Measurements from ENCODE around the gene EFCAB6.

The EFCAB6 gene

GRCh38 chr22:43823911-43824665, 12.0 kb upstream of the EFCAB6 start:
- DNase-seq: no peak
- H3K36me3 ChIP-seq (ENCODE audit: control insufficient read depth, insufficient read depth, low read length): no peaks in the 10 kb centered on the region
- no peak overlapping the region for H3K4me3 ChIP-seq (ENCODE audit: insufficient read depth, low read depth, low read length, poor library complexity, severe bottlenecking)
- H3K27me3 ChIP-seq (replicated peaks; ENCODE audit: control insufficient read depth, insufficient read depth, low read length, poor library complexity, severe bottlenecking): peaks cover 3% of the 10 kb centered on the region
- no peak overlapping the region for H3K27ac ChIP-seq (ENCODE audit: insufficient read depth, low read length, poor library complexity, severe bottlenecking)
- H3K4me1 ChIP-seq (ENCODE audit: control insufficient read depth, insufficient read depth, low read length, poor library complexity, severe bottlenecking): no peaks in the 10 kb centered on the region
- no peaks in the 10 kb centered on the region for H3K9me3 ChIP-seq (ENCODE audit: control insufficient read depth, low read length)

- Histone ChIP-seq H3K27ac (ENCODE audit: insufficient read depth, low read length, poor library complexity, severe bottlenecking) (no peak overlapping the region), H3K4me1 (ENCODE audit: control insufficient read depth, insufficient read depth, low read length, poor library complexity, severe bottlenecking) (no peaks in the 10 kb centered on the region), H3K36me3 (ENCODE audit: control insufficient read depth, insufficient read depth, low read length) (no peaks in the 10 kb centered on the region), H3K9me3 (ENCODE audit: control insufficient read depth, low read length) (no peaks in the 10 kb centered on the region), H3K27me3 (replicated peaks; ENCODE audit: control insufficient read depth, insufficient read depth, low read length, poor library complexity, severe bottlenecking) (peaks cover 3% of the 10 kb centered on the region), H3K4me3 (ENCODE audit: insufficient read depth, low read depth, low read length, poor library complexity, severe bottlenecking) (no peak overlapping the region)
- no peak for DNase-seq
Observed at GRCh38 chr22:43823353-43823908, 11.3 kb upstream of the EFCAB6 start.

GRCh38 chr22:43821606-43822425, 9.7 kb upstream of the EFCAB6 start:
- H3K4me1 ChIP-seq (ENCODE audit: control insufficient read depth, insufficient read depth, low read length, poor library complexity, severe bottlenecking): no peaks in the 10 kb centered on the region
- H3K36me3 ChIP-seq (ENCODE audit: control insufficient read depth, insufficient read depth, low read length): no peaks in the 10 kb centered on the region
- H3K9me3 ChIP-seq (ENCODE audit: control insufficient read depth, low read length): no peaks in the 10 kb centered on the region
- peaks cover 3% of the 10 kb centered on the region for H3K27me3 ChIP-seq (replicated peaks; ENCODE audit: control insufficient read depth, insufficient read depth, low read length, poor library complexity, severe bottlenecking)
- DNase-seq: no peak
- no peak overlapping the region for H3K4me3 ChIP-seq (ENCODE audit: insufficient read depth, low read depth, low read length, poor library complexity, severe bottlenecking)
- H3K27ac ChIP-seq (ENCODE audit: insufficient read depth, low read length, poor library complexity, severe bottlenecking): no peak overlapping the region

GRCh38 chr22:43820651-43821305, 8.7 kb upstream of the EFCAB6 start:
- DNase-seq: no peak
- H3K9me3 ChIP-seq (ENCODE audit: control insufficient read depth, low read length): no peaks in the 10 kb centered on the region
- H3K36me3 ChIP-seq (ENCODE audit: control insufficient read depth, insufficient read depth, low read length): no peaks in the 10 kb centered on the region
- H3K4me1 ChIP-seq (ENCODE audit: control insufficient read depth, insufficient read depth, low read length, poor library complexity, severe bottlenecking): no peaks in the 10 kb centered on the region
- no peak overlapping the region for H3K4me3 ChIP-seq (ENCODE audit: insufficient read depth, low read depth, low read length, poor library complexity, severe bottlenecking)
- no peak overlapping the region for H3K27ac ChIP-seq (ENCODE audit: insufficient read depth, low read length, poor library complexity, severe bottlenecking)
- H3K27me3 ChIP-seq (replicated peaks; ENCODE audit: control insufficient read depth, insufficient read depth, low read length, poor library complexity, severe bottlenecking): peaks cover 3% of the 10 kb centered on the region

GRCh38 chr22:43819931-43820640, 8.0 kb upstream of the EFCAB6 start:
- peaks cover 3% of the 10 kb centered on the region for H3K27me3 ChIP-seq (replicated peaks; ENCODE audit: control insufficient read depth, insufficient read depth, low read length, poor library complexity, severe bottlenecking)
- H3K27ac ChIP-seq (ENCODE audit: insufficient read depth, low read length, poor library complexity, severe bottlenecking): no peak overlapping the region
- no peak overlapping the region for H3K4me3 ChIP-seq (ENCODE audit: insufficient read depth, low read depth, low read length, poor library complexity, severe bottlenecking)
- H3K4me1 ChIP-seq (ENCODE audit: control insufficient read depth, insufficient read depth, low read length, poor library complexity, severe bottlenecking): no peaks in the 10 kb centered on the region
- no peaks in the 10 kb centered on the region for H3K36me3 ChIP-seq (ENCODE audit: control insufficient read depth, insufficient read depth, low read length)
- H3K9me3 ChIP-seq (ENCODE audit: control insufficient read depth, low read length): no peaks in the 10 kb centered on the region
- DNase-seq: no peak

GRCh38 chr22:43819421-43819921, 7.4 kb upstream of the EFCAB6 start:
- Histone ChIP-seq H3K27me3 (replicated peaks; ENCODE audit: control insufficient read depth, insufficient read depth, low read length, poor library complexity, severe bottlenecking) (peaks cover 3% of the 10 kb centered on the region), H3K9me3 (ENCODE audit: control insufficient read depth, low read length) (no peaks in the 10 kb centered on the region)
- DNase-seq: no peak

GRCh38 chr22:43818981-43819380, 6.9 kb upstream of the EFCAB6 start:
- no peak overlapping the region for H3K27ac ChIP-seq (ENCODE audit: insufficient read depth, low read length, poor library complexity, severe bottlenecking)
- no peaks in the 10 kb centered on the region for H3K36me3 ChIP-seq (ENCODE audit: control insufficient read depth, insufficient read depth, low read length)
- H3K4me3 ChIP-seq (ENCODE audit: insufficient read depth, low read depth, low read length, poor library complexity, severe bottlenecking): no peak overlapping the region
- H3K27me3 ChIP-seq (replicated peaks; ENCODE audit: control insufficient read depth, insufficient read depth, low read length, poor library complexity, severe bottlenecking): peaks cover 3% of the 10 kb centered on the region
- H3K9me3 ChIP-seq (ENCODE audit: control insufficient read depth, low read length): no peaks in the 10 kb centered on the region
- no peaks in the 10 kb centered on the region for H3K4me1 ChIP-seq (ENCODE audit: control insufficient read depth, insufficient read depth, low read length, poor library complexity, severe bottlenecking)
- no peak for DNase-seq

More at GRCh38 chr22:43819421-43819921, 7.4 kb upstream of the EFCAB6 start:
- Histone ChIP-seq H3K36me3 (ENCODE audit: control insufficient read depth, insufficient read depth, low read length) (no peaks in the 10 kb centered on the region), H3K4me1 (ENCODE audit: control insufficient read depth, insufficient read depth, low read length, poor library complexity, severe bottlenecking) (no peaks in the 10 kb centered on the region), H3K27ac (ENCODE audit: insufficient read depth, low read length, poor library complexity, severe bottlenecking) (no peak overlapping the region), H3K4me3 (ENCODE audit: insufficient read depth, low read depth, low read length, poor library complexity, severe bottlenecking) (no peak overlapping the region)

GRCh38 chr22:43817402-43817801, 5.3 kb upstream of the EFCAB6 start:
- H3K36me3 ChIP-seq (ENCODE audit: control insufficient read depth, insufficient read depth, low read length): no peaks in the 10 kb centered on the region
- peaks cover 3% of the 10 kb centered on the region for H3K27me3 ChIP-seq (replicated peaks; ENCODE audit: control insufficient read depth, insufficient read depth, low read length, poor library complexity, severe bottlenecking)
- DNase-seq: no peak
- no peaks in the 10 kb centered on the region for H3K9me3 ChIP-seq (ENCODE audit: control insufficient read depth, low read length)
- H3K4me1 ChIP-seq (ENCODE audit: control insufficient read depth, insufficient read depth, low read length, poor library complexity, severe bottlenecking): no peaks in the 10 kb centered on the region
- no peak overlapping the region for H3K27ac ChIP-seq (ENCODE audit: insufficient read depth, low read length, poor library complexity, severe bottlenecking)
- H3K4me3 ChIP-seq (ENCODE audit: insufficient read depth, low read depth, low read length, poor library complexity, severe bottlenecking): no peak overlapping the region

GRCh38 chr22:43814264-43814663, 2.2 kb upstream of the EFCAB6 start:
- Histone ChIP-seq H3K27ac (ENCODE audit: insufficient read depth, low read length, poor library complexity, severe bottlenecking) (no peak overlapping the region), H3K9me3 (ENCODE audit: control insufficient read depth, low read length) (no peaks in the 10 kb centered on the region), H3K36me3 (ENCODE audit: control insufficient read depth, insufficient read depth, low read length) (no peaks in the 10 kb centered on the region), H3K4me1 (ENCODE audit: control insufficient read depth, insufficient read depth, low read length, poor library complexity, severe bottlenecking) (no peaks in the 10 kb centered on the region), H3K4me3 (ENCODE audit: insufficient read depth, low read depth, low read length, poor library complexity, severe bottlenecking) (no peak overlapping the region), H3K27me3 (replicated peaks; ENCODE audit: control insufficient read depth, insufficient read depth, low read length, poor library complexity, severe bottlenecking) (no peaks in the 10 kb centered on the region)
- DNase-seq: no peak

All from effector memory CD4-positive, alpha-beta T cell (primary cell).